ENCODE data around the gene RNF212.
"Not testable (repeated sequence)": the region's sequence is repeated elsewhere in the genome, so short reads cannot be mapped to it uniquely, and the experiment has no call there.

The RNF212 gene, protein sequence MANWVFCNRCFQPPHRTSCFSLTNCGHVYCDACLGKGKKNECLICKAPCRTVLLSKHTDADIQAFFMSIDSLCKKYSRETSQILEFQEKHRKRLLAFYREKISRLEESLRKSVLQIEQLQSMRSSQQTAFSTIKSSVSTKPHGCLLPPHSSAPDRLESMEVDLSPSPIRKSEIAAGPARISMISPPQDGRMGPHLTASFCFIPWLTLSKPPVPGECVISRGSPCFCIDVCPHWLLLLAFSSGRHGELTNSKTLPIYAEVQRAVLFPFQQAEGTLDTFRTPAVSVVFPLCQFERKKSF

DNA sequence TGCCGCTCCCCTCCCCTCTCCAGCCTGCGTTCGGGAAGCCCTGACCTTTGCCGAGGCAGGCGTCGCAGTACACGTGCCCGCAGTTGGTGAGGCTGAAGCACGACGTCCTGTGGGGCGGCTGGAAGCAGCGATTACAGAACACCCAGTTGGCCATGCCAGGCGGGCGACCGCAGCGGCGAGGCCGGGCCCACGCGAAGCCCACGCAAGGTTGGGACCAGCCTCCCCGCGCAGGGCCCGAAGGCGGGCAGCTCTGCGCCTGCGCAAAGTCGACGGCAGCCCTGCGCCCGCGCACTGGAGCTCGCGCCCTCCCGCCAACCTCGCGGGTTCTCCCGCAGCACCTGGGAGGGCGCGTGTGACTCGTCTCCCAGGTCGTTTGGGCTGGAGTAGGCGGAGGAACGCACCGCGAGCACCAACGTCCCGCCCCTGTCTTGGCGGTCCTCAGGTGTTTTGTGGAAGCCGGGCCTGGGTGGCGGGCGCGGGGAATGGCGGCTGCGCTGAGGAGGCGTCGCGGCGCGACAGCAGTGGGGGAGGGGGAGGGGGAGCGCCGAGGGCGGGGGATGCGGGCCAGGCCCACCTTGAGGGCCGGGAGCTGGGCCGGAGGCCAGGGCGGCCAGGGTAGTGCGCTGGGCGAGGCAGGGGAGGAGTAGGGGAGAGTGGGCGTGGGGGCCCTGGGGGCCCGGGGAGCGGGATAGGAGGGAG is at the start of gene RNF212:
TSS of gene RNF212 (minus strand) at position 254 of the 699 bp plus-strand sequence. CDS start at position 154, 100 bp downstream.
- DNase-seq (ENCODE audit: low read depth in 2 of 2), result peak; percentile 12 to 17

DNA sequence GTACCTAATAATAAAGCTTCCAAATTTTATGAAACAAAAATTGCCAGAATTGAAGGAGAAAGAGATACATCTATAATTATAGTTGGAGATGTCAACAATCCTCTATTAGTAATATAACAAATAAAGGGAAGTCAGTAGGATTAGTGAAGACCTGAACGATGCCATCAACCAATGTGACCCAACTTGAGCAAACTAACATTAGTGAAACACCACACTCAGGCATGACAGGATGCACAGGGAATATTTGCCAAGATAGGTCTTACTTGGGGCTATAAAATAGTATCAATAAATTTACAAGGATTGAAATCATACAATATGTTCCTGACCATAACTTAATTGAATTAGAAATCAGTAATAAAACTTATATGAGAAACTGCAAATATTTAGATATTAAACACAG is 47.0 kb upstream of the RNF212 start:
- DNase-seq (ENCODE audit: low read depth in 2 of 2), result no peak

DNA sequence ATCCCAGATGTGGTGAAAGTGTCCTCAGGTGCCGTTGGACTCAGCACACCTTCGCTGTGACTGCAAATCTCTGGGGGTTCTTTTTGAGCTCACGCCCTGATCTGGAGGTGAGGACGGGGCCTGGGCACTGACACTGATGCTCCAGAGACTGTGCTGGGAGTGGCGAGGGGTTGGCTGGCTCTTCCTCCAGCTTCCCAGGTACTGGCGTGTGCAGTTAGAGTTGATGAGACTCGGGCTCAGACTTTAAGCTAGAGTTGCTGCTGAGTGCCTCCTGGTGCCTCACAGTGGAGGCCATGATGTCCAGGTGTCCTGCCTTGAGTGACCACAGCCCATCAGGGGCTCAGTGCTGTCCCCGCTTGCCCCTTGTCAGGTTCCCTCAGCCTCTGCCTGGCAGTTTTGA is 42.7 kb upstream of the RNF212 start:
- no peak for DNase-seq (ENCODE audit: low read depth in 2 of 2)

DNA sequence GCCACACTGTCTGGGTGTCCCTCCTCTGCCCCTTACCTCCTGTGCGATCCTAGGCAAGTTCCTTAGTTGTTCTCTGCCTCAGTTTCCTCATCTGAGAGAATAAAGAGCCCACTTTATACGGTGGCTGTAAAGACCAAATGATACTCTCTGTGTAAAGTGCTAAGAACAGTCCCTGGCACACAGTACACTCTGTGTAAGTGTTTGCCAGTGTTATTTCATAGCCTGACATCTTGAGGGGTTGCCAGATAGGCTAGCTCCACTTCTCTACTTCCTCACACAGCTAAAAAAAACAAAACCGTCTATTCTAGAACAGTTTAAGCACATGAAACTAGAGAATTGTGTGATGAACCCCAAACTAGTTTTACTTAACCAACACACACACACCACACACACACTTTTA is 42.0 kb upstream of the RNF212 start:
- no peak for DNase-seq (ENCODE audit: low read depth in 2 of 2)

DNA sequence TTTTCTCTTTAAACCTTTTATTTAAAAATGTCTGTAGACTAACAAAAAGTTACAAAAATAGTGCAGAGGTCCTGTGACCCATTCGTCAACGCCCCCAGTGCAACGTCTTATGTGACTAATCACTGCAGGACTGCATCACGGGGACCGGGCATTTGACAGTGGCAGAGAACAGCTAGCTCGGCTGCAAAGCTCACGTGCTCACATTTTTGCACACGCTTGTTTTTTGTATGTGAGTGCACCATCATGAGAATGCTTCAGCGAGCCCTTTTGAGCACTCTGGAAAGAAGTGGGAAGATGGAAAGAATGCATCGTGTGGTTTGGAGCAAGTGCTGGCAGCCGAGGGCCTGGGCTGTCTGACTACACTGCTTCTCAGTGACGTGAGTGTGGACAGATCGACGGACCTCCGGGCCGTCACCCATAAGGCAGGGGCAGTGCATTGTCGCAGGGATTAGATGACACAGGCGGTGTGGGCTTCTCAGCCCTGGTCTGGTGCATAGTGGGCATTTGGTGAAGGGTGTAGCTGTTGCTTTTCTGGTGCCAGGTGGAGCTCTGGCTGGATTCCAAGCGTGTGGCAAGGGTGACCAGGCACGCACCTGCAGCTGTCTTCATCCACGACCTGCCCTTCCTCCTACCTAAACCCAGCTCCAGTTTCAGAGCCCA is 41.3 kb upstream of the RNF212 start:
- DNase-seq (ENCODE audit: low read depth in 2 of 2), result no peak

DNA sequence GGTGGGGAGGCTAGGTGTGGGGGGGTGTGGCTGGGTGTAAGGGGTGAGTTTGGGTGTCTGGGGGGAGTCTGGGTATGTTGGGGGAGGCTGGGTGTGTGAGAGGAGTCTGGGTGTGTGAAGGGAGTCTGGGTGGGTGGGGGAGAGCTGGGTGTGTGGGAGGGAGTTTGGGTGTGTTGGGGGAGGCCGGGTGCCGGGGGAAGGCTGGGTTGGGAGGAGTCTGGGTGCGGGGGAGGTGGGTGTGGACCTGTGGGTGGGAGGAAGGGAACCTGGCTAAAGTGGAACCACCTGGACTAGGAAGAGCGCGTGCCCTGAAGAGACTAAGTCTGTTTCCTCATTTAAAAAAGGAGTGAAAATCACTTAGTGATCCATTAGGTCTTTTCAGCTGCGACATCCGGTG is 40.8 kb upstream of the RNF212 start:
- DNase-seq (ENCODE audit: low read depth in 2 of 2), result no peak

DNA sequence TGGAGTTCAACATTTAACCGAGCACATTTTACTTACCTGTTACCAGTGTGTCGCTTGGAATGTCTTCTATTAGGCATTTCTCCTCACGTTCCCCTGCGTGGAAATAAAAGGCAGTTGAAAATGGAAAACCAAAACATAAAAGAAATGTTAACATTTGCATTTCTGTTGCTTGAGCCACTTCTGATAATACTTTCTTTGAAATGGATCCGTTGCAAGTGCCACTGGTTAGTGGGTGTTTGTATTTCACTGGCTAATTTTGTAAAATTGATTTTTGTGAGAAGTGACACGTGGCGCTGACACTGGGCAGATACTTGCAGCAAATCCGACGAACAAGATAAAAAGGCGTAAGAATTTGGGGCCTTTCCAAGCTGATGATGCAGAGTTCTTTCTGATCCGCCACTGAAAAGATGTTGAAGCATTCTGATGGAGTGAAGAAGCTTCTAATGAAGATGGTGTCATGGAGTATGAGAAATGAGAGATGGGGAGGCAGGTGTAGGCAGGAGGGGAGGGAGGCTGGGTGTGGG is 40.3 kb upstream of the RNF212 start:
- DNase-seq (ENCODE audit: low read depth in 2 of 2), result no peak

DNA sequence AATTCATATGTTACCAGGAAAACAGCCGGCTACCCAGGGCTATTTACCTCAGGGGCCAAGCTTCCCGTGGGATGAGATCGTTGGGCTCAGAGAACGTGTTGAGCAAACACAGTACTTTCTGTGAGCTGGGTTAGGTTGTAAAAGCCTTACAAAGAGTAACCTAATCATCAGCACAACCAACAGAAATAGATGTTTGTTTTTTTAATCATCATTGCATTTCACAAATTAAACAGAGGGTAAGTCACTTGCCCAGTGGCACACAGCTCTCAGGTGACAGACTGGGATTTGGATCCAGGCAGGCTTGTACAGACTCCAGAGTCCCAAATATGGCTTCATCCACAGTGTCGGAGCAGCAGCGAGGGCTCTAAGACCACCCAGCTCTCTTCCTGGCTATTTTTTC is 38.9 kb upstream of the RNF212 start:
- DNase-seq (ENCODE audit: low read depth in 2 of 2), result no peak

DNA sequence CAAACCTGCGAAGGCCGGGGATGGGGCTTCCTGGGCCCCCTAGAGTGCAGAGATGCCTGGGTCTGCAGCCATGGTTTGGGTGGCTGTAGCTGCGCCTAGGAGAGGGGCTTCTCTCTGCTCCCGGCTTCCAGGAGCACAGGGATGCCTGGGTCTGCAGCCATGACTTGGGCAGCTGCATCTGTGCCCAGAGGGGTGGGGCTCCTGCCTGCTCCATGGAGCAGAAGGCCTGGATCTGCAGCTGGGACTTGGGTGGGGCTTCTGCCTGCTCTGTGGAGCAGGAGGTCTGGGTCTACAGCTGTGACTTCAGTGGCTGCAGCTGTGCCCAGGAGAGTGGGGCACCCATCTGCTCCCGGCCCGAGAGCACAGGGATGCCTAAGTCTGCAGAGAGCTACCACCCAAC is 38.2 kb upstream of the RNF212 start:
- no peak for DNase-seq (ENCODE audit: low read depth in 2 of 2)

DNA sequence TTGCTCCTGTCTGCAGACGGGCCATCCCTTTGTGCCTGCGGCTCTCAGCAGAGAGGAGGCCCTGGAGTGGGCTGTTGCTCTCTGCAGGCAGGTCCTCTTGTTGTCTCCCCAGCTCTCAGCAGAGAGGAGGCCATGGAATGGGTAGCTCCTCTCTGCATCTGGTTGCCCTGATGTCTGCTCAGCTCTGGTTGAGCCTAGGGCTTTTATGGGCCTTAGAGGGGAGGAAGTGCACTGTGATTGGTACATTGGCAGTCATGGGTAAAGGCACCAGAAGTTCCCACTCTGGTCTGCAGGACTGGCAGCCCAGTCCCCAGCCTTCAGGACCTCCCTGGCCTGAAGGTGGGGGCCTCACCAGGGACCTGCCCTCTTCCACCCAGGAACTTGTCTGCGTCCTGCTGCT is 37.5 kb upstream of the RNF212 start:
- DNase-seq (ENCODE audit: low read depth in 2 of 2), result no peak

DNA sequence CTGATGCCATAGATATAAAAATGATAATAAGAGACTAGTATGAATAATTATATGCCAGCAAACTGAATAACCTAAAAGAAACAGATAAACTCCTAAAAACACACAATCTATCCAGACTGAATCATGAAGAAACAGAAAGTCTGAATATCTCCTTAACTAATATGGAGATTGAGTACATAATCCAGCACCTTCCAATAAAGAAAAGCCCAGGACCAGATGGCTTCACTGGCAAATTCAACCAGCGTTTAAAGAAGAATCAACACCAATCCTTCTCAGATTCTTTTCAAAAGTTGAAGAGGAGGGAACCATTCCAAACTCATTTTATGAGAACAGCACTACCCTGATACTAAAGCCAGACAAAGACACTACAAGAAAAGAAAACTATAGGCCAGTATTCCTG is 26.5 kb upstream of the RNF212 start:
- DNase-seq (ENCODE audit: low read depth in 2 of 2), result no peak

DNA sequence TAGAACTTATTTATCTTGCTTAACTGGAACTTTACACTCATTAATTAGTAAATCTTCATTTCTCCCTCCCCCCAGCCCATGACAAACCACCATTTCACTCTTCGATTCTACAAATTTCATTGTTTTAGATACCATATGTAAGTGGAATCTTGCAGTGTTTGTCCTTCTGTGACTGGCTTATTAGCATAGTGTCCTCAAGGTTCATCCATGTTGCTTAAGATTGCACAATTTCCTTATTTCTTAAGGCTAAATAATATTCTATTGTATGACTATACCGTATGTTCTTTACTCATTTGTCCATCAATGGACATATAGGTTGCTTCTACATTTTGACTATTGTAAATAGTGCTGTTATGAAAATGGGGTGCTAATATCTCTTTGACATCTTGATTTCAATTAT is 24.5 kb upstream of the RNF212 start:
- DNase-seq (ENCODE audit: low read depth in 2 of 2), result no peak

DNA sequence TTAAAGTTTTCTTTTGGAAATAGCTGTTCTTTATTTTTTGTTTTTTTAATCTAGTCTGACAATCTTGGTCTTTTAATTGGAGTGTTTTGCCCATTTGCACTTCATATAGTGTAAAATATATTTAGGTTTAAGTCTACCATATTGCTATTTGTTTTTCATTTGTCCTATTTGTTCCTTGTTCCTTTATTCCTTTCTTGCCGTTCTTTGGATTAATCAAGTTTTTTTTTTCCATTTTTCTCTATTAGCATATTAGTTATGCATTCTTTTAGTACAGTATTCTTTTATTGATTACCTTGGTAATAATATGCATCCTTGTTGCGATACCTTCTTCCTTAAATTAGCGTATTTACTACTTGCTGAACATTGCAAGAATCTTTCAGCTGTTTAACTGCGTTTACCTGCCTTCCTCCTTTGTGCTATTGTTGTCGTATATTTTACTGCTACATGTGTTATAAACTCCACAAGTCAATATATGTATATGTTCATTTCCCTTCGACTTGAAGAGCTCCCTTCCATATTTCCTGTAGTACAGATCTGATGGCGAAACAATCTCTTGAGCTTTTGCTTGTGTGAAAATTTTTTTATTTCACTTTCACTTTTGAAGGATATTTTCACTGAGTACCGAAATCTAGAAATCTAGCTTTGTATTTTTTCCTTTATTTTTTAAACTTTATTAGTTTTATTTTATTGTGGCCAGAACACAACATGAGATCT is 23.9 kb upstream of the RNF212 start:
- DNase-seq (ENCODE audit: low read depth in 2 of 2), result no peak

DNA sequence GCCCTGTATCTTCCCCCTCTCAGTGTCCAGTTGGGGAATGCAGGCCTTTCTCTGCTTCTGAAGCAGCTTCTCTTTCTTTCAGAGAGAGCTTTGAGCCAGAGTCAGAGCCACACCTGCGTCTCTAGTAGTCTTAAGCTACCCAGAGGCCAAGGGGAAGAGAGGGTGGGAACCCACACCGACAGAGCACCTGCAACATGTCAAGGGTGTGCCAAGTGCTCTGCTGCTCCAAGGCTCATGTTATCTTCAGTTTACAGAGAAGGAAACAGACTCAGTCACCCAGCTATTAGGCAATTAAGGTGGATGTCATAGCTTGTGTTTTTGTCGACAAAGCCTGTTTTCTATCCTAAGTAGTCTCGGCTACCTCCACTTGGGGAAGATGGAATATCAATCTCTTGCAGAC is 22.7 kb upstream of the RNF212 start:
- no peak for DNase-seq (ENCODE audit: low read depth in 2 of 2)

DNA sequence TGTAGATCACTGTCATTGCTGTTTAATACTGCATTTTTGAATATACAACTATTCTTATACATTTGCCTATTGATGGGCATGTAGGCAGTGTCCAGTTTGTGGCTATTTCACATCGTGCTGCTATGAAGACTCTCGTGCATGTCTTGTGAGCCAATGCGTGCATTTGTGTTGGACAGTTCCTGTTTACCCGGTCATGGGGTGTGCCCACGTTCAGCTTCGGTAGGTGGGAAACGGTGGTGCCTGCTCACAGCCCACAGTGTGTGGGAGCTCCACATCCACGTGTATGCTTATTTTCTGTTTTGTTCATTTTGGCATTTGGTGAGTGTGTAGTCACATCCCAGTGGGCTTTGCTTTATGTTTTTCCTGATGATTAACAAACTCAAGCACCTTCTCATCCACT is 19.7 kb upstream of the RNF212 start:
- no peak for DNase-seq (ENCODE audit: low read depth in 2 of 2)

DNA sequence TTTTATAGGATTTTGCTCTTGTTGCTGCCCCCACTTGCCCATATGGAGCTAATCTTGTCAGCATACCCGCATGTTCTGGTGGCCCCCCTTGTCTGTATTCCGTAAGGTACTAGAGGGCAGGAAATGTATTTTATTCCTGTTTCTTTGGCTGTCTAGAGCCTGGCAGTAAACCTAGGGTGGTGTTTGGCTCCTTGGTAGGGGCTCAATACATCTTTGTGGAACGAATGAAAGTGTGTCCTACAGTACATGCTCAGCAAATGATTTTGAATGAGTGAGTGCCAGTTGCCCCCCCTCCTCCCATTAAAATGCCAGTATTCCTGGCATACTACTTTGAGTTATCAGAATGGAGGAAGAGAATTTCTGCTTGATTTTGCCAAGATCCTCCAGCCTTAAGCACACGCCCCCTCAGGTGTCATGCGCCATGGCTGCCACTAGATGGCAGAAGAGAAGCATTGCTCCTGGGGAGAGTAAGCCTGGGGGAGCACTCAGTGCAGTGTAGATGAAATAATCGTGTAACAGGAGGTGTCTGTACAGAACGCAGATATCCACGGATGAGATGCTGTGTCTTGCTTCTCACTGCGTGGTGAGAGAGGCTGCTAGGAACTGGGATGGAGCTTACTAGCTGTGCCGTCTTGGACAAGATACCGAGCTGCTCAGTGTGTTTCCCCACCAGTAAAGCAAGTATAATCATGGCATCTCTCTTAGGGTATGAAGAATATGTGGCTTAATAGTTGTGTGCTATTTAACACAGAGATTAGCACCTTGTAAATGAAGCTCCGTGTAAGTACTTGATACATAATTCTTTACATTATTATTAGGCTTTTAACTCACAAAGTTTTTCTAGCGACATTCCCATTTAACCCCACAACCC is 17.2 kb upstream of the RNF212 start:
- DNase-seq (ENCODE audit: low read depth in 2 of 2), result peak; percentile 43 to 60

DNA sequence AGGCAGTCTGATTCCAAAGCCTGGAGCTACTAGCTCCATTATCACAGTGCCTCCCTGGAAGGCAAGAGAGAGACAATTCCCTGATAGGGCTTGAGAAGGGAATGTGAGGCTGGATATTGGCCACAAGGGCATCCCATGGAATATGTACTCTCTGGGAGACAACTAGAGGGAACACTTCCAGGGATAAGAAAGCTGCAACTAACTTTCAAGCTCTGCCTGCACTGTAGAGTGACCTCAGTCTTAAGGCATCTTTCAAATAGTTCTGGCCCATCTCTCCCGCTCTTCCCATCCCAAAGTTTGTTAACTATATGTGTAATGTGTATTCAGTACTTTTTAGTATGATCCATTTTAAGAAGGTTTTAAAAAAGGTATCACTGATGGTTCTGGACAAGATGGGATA is 13.1 kb upstream of the RNF212 start:
- no peak for DNase-seq (ENCODE audit: low read depth in 2 of 2)

DNA sequence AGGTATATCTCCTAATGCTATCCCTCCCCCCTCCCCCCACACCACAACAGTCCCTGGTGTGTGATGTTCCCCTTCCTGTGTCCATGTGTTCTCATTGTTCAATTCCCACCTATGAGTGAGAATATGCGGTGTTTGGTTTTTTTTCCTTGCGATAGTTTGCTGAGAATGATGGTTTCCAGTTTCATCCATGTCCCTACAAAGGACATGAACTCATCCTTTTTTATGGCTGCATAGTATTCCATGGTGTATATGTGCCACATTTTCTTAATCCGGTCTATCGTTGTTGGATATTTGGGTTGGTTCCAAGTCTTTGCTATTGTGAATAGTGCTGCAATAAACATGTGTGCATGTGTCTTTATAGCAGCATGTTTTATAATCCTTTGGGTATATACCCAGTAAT is 12.1 kb upstream of the RNF212 start:
- DNase-seq (ENCODE audit: low read depth in 2 of 2), result not testable (repeated sequence)

DNA sequence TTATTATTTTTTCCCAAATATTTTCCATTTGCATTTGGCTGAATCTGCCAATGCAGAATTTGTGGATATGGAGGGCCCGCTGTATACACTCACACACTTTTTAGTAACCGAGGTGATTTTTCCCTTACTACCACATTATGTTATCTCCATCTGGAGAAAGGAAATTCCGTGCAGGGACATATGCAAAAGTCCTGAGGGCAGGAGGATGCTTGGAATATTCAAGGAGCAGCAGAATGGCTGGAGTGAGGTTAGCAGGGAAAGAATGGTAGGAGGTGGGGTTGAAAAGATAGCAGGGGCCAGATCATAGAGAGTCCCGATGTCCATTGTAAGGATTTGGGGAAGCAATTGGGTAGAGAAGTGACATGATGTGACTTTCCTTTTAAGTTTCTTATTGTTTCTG is 11.5 kb upstream of the RNF212 start:
- no peak for DNase-seq (ENCODE audit: low read depth in 2 of 2)

DNA sequence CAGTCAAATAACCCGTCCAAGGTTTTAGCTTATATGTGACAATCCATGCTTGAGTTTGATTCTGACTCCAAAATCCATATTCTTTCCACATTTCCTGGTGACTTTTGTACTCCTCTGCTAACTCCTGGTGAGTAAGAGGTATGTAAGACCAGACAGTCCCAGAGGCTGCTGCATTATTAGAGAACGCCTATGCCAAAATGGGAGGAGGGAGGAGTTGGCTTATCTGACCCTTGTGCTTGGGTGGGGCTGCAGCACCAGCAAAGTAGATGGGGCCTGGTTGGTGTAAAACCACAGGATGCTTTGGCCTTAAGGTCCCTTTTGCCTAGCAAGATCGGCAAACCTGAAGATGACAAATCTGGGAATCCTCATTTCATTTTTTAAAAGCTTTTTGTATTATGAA is 9.1 kb upstream of the RNF212 start:
- DNase-seq (ENCODE audit: low read depth in 2 of 2), result no peak

DNA sequence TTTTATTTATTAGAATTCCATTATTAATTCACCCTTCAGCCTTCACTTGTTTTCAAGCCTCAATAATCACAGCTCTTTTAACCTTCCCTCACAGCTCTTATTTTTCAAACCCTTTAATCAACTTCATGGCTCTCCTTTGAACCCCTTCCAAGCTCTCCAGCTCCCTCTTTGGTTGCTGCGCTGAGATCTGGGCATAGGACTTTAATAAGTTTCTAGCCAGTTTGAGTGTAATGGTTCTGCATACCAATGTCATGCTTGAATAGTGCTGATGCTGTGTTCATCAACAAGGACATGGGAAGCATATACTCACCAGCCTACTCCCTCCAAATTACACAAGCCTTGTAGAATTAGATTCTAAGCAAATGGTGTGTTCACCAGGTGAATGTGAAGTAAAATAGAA is 3.5 kb upstream of the RNF212 start:
- DNase-seq (ENCODE audit: low read depth in 2 of 2), result no peak

Data from stimulated activated CD4-positive, alpha-beta T cell treated with anti-CD3 and anti-CD28 coated beads, Interleukin-15, amount 100 ng/mL, for 48 hours (primary cell).